RPMI7951 (cell line): ENCODE measurements around the gene ENO2. TPM values are rescaled to one million over a fixed set of nuclear protein-coding genes. Genes with fewer than 3 reads are reported as not detected.
A peak's percentile ranks its signal among the peaks of the same experiment; 100 is the strongest.
"Not testable (repeated sequence)": the region's sequence is repeated elsewhere in the genome, so short reads cannot be mapped to it uniquely, and the experiment has no call there.

Experiments
- DNase-seq: peaks from one replicate; pipeline ENCODE4 v3.0.0-alpha.2; 2012; ENCODE audit warnings: low read depth
- total RNA-seq: library from RNA; depleted of rRNA; stranded (reverse); fragments of >200 nt; shearing (Covaris generic); gene quantifications from 2 replicates; pipeline ENCODE4 v1.2.3, GENCODE V29; 2014; rRNA removed

ENO2 gene
- 28.6 and 29.0 TPM in 2 replicates for total RNA-seq

- peak; percentile 72 for DNase-seq
Observed at GRCh38 chr12:6914246-6914946, at the start of gene ENO2. Gene ENO2, plus strand, starts transcription at chr12:6914580. Its CDS starts 1,253 bp downstream, at chr12:6915833.

- DNase-seq: not testable (repeated sequence)
Observed at GRCh38 chr12:6865307-6865706, 49.1 kb upstream of the ENO2 start.

GRCh38 chr12:6866163-6866919 is 48.0 kb upstream of the ENO2 start:
- no peak for DNase-seq

GRCh38 chr12:6866920-6867412 is 47.4 kb upstream of the ENO2 start:
- DNase-seq: no peak

GRCh38 chr12:6867413-6868210 is 46.8 kb upstream of the ENO2 start, which contains the start of gene TPI1:
Gene TPI1, plus strand, starts transcription at chr12:6867531. Its CDS starts 36 bp downstream, at chr12:6867567.
- peak; percentile 77 for DNase-seq

- DNase-seq: no peak
Observed at GRCh38 chr12:6868211-6869048, 46.0 kb upstream of the ENO2 start.

- DNase-seq: peak; percentile 62
Observed at GRCh38 chr12:6869049-6870021, 45.0 kb upstream of the ENO2 start.

GRCh38 chr12:6870304-6870703 is 44.1 kb upstream of the ENO2 start:
- not testable (repeated sequence) for DNase-seq

GRCh38 chr12:6871052-6871957 is 43.1 kb upstream of the ENO2 start:
- peak; percentile 49 for DNase-seq

- DNase-seq: peak; percentile 63
Observed at GRCh38 chr12:6872073-6873048, 42.0 kb upstream of the ENO2 start.

GRCh38 chr12:6873094-6874014 is 41.0 kb upstream of the ENO2 start, which contains the start of gene SPSB2:
Gene SPSB2, minus strand, starts transcription at chr12:6873303. Its CDS starts 402 bp downstream, at chr12:6872901.
- peak; percentile 90 for DNase-seq

GRCh38 chr12:6874015-6874368 is 40.4 kb upstream of the ENO2 start:
- DNase-seq: not testable (repeated sequence)

GRCh38 chr12:6879824-6880223 is 34.6 kb upstream of the ENO2 start:
- not testable (repeated sequence) for DNase-seq

- DNase-seq: no peak
Observed at GRCh38 chr12:6883252-6883651, 31.1 kb upstream of the ENO2 start.

GRCh38 chr12:6883683-6884082 is 30.7 kb upstream of the ENO2 start:
- no peak for DNase-seq

- no peak for DNase-seq
Observed at GRCh38 chr12:6884539-6884938, 29.8 kb upstream of the ENO2 start.
